Activated T-helper 1 cell treated with Interleukin-2 at 50 U/mL for 16 hours (primary cell): Measurements from ENCODE around the gene SH3BP4.

Source experiments
- DNase-seq: peaks from one replicate; pipeline ENCODE4 v3.0.0-alpha.2; 2020; ENCODE audit warnings: low read depth

SH3BP4 gene

GRCh38 chr2:234998404-234999211, 46.8 kb downstream of the SH3BP4 start:
- no peak for DNase-seq

GRCh38 chr2:234999740-235000425, 48.1 kb downstream of the SH3BP4 start:
- no peak for DNase-seq

GRCh38 chr2:235000426-235001236, 48.8 kb downstream of the SH3BP4 start:
- DNase-seq: no peak

GRCh38 chr2:235001237-235002133, 49.7 kb downstream of the SH3BP4 start:
- DNase-seq: no peak

- no peak for DNase-seq
These were observed 50.6 kb downstream of the SH3BP4 start for GRCh38 chr2:235002198-235003095.

- DNase-seq: no peak
These were observed 51.4 kb downstream of the SH3BP4 start for GRCh38 chr2:235003096-235003775.

GRCh38 chr2:235004329-235004903, 52.6 kb downstream of the SH3BP4 start:
- DNase-seq: no peak

GRCh38 chr2:235005023-235005422, 53.2 kb downstream of the SH3BP4 start:
- DNase-seq: no peak

- no peak for DNase-seq
These were observed 53.9 kb downstream of the SH3BP4 start for GRCh38 chr2:235005603-235006259.

- DNase-seq: no peak
These were observed 54.6 kb downstream of the SH3BP4 start for GRCh38 chr2:235006461-235006860.

- no peak for DNase-seq
These were observed 55.2 kb downstream of the SH3BP4 start for GRCh38 chr2:235006986-235007385.

- no peak for DNase-seq
These were observed 56.0 kb downstream of the SH3BP4 start for GRCh38 chr2:235007664-235008457.

- no peak for DNase-seq
These were observed 56.8 kb downstream of the SH3BP4 start for GRCh38 chr2:235008584-235009044.

GRCh38 chr2:235009081-235009480, 57.3 kb downstream of the SH3BP4 start:
- no peak for DNase-seq

- no peak for DNase-seq
These were observed 58.4 kb downstream of the SH3BP4 start for GRCh38 chr2:235010117-235010714.

- DNase-seq: no peak
These were observed 59.8 kb downstream of the SH3BP4 start for GRCh38 chr2:235011607-235011928.

- no peak for DNase-seq
These were observed 60.3 kb downstream of the SH3BP4 start for GRCh38 chr2:235011929-235012631.
